ENCODE data around the gene MAS1. TPM values are rescaled to one million over a fixed set of nuclear protein-coding genes. Genes with fewer than 3 reads are reported as not detected.
"Not testable (repeated sequence)": the region's sequence is repeated elsewhere in the genome, so short reads cannot be mapped to it uniquely, and the experiment has no call there.

Gene MAS1
- polyA plus RNA-seq (ENCODE audit: insufficient read length in 4 of 4), result under 1 TPM in 3 of 4 donors, not detected in 1; 0.03 TPM

DNA sequence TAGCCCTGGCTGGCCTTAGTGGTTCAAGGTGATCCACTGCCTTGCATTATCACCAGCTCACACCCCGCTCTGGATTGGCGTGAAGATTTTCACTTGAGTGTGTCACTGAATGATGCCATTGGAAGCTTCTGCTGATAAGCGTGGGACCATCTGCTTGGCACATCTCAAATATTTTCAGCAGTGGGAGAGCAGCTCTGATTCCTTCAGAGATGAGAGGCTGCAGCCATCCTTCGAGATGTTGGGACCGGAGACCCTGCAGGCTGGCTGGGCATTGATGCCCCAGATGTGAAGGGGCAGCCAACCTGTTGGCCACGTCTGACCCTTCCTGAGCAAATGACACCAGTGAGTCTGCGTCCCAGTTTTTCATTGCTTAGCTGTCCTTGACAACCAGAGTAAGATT is at the start of gene MAS1:
TSS of gene MAS1 (plus strand) at position 197 of the 400 bp plus-strand sequence. CDS start 15,968 bp downstream, outside the sequence.
- DNase-seq (ENCODE audit: low read depth in 4 of 4, low spot score in 3 of 4), result no peak

DNA sequence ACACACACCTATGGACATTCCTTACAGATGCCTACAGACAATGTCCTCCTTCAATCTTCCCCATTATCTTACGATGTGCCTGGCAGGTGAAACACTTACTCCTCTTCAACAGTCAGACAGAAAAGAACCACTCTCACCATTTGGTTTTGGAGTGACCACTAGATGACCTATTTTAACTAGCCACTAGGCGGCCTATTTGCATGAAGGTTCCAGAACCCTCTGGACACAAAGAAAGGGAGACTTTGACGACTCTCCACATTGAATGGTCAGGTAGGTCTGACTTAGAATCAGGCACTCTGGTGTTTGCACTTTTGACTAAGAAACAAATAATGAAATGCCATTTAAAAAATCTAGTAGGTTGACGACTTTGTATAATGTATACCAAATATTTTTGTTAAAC is 48.8 kb upstream of the MAS1 start:
- no peak for DNase-seq (ENCODE audit: low read depth in 4 of 4, low spot score in 3 of 4)

DNA sequence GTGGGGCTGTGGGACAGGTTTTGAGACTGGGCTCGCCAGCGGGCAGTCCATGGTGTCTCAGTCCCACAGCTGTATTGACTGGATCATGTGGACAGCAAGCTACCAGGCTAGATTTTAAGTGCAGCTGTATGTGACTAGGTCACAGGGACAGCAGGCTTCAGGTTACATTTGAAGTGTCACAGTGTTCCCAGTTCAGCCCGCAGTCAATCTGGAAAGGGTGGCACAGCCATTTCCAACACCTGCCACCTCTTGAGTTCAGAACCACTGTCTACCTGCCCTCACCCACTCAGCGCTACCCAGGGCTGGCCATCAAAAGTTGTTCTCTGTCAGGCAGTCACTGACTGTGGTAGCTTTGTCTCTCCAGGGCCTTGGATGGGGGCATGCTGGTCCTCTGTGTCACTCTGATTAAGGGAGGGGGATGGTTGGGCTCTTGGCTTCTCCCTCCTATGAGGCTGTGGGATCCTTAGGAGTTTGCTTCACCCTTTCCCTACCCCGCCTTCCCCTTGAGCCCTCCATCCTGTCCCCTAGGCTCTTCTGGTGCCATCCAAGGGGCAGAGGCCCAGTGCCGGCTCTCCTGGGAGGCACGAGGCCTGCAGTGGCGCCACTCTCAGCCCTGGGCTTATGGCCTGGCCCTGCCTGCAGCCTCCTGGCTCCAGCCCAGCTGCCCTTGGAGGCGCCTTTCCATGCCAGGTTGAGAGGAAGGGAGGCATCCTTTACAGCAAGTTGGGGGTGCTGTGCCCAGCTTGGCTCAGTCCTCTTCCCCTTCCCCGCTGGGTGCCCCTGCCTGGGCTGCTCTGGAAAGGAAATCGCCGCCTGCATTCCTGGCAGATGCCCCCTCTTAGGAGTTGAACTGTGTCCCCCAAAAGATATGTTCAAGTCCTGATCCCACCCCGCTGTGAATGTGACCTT is 45.8 kb upstream of the MAS1 start:
- DNase-seq (ENCODE audit: low read depth in 4 of 4, low spot score in 3 of 4), result no peak

DNA sequence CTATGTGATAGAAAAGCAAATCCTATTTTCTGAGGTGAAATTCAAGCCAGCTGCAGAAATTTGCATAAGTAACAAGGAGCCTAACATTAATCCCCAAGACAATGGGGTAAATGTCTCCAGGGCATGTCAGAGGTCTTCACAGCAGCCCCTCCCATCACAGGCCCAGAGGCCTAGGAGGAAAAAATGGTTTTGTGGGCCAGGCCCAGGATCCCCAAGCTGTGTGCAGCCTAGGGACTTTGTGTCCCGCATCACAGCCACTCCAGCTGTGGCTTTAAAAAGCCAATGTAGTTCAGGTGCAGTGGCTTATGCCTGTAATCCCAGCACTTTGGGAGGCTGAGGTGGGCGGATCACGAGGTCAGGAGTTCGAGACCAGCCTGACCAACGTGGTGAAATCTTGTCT is 42.2 kb upstream of the MAS1 start:
- not testable (repeated sequence) for DNase-seq (ENCODE audit: low read depth in 4 of 4, low spot score in 3 of 4)

DNA sequence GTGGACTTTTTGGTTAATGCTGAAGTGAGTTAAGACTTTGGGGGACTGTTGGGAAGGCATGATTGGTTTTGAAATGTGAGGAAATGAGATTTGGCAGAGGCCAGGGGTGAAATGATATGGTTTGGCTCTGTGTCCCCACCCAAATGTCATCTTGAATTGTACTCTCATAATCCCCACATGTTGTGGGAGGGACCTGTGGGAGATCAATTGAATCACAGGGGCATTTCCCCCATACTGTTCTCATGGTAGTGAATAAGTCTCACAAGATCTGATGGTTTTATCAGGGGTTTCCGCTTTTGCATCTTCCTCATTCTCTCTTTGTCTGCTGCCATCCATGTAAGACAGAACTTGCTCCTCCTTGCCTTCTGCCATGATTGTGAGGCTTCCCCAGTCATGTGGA is 40.9 kb upstream of the MAS1 start:
- not testable (repeated sequence) for DNase-seq (ENCODE audit: low read depth in 4 of 4, low spot score in 3 of 4)

DNA sequence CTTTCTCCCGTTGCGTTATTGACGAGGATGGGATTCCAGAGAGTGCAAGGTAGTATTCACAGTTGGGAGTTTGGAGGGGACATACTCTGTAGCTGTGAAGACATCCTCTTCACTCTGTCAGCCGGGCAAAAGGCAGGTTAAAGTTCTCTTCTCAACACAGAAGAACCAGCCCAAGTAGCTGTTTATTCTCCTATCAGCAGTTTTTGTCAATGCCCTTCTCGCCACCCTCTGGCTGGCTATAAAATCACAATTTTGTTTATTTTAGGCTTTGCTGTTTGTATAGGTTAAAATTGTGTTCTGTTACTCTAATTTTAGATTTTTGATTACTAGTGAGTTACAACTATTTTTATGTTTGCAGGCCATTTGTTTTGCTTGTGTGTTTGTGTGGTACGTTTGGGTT is 37.9 kb upstream of the MAS1 start:
- no peak for DNase-seq (ENCODE audit: low read depth in 4 of 4, low spot score in 3 of 4)

DNA sequence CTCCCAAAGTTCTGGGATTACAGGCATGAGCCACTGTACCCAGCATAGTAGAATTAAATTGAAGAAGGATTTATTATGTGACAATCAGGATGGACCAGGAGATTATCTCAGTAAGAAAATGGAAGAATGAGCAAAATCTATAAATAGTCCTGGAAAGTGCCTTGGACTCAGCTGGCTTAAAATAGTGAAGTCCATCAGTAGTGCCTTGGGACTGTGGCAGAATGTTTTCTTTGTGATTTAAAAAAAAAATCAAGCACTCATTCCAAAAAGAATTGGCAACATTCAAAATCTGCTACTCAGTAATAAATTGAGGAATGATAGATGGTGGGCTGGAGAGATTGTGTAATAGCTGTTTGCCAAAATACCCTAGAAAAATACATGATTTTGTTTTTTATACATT is 37.0 kb upstream of the MAS1 start:
- DNase-seq (ENCODE audit: low read depth in 4 of 4, low spot score in 3 of 4), result no peak

DNA sequence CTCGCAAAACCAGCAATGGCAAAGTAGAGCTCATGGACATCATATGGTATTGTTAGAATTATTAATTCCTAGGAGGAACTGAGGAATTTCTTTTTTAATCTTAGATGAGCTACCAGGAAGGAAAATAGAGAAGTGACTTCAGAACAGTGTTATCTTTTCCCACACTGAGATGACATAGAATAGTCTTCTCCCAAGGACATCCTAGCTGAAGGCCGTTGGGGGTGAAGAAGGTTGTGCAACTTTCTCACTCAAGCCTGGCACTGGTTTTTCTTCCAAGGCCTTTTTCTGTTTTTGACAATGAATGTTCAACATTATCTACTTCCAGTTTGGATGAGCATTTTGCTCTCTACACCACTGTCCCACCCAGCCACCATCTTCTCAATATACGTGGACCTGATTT is 35.8 kb upstream of the MAS1 start:
- no peak for DNase-seq (ENCODE audit: low read depth in 4 of 4, low spot score in 3 of 4)

DNA sequence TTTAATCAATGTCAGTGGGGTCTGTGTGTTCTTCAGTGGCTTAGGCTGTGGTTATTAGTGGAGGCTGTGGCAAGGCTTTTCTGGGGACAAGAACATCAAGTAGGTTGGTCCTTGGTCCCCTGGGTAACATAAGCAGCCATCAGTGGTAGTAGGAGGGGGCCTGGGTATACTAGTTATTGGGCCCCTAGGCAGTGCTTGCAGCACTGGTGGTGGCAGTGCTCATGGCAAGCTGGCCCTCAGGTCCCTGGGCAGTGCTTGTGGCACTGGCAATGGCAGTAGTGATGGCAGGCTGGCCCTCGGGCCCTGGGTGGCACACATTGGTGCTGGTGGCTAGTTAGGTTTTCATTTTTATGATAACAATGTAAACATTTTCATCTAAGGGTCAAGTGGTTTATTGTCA is 32.5 kb upstream of the MAS1 start:
- no peak for DNase-seq (ENCODE audit: low read depth in 4 of 4, low spot score in 3 of 4)

DNA sequence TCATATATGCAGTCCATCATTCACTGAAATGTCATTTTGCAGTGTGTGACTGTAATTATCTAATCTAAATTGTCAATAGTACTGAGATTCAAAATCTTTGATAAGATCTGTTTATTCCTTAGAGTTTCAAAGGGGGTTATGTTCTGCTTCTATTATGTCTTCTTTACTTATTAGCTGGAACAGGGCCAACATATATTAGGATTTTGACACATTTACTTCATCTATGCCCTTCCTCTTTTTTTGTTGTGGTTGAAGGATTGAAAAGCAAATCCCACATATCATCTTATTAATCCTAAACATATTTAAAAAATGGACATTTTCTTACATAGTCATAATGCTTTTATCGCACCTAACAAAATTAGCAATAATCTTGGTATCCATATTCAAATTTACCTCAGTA is 30.3 kb upstream of the MAS1 start:
- no peak for DNase-seq (ENCODE audit: low read depth in 4 of 4, low spot score in 3 of 4)

DNA sequence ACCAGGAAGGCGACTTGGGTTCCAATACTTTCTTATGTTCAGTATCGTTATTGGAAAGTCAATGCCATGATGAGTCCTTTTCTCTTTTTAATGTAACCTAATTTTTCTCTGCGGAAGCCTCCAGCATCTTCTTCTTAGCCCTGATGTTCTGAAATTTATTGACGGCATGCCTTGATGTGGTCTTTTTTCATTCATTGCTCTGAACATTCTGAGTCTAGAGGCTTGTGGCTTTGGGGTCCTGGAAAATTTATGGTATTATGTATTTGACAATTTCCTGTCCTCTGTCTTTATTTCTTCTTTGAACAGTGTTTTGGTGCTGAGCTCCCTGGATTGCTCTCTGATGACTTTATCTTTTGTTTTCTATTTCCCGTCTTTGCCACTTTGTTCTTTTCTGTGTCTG is 28.7 kb upstream of the MAS1 start:
- no peak for DNase-seq (ENCODE audit: low read depth in 4 of 4, low spot score in 3 of 4)

DNA sequence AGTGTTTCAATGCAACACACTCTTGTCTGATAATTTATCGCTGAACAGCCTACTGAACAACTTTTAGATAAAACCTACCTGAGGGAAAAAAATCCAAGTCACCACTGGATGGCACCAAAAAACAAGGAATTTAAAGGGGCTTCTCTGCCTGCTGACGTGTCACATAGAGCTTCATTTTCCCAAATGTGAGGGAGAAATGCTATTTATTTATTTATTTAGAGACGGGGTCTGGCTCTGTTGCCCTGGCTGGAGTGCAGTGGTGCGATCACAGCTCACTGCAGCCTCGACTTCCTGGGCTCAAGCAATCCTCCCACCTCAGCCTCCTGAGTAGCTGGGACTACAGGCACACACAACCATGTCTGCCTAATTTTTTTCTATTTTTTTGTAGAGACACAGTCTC is 27.4 kb upstream of the MAS1 start:
- DNase-seq (ENCODE audit: low read depth in 4 of 4, low spot score in 3 of 4), result peak; percentile 47 to 64 (median 54)

DNA sequence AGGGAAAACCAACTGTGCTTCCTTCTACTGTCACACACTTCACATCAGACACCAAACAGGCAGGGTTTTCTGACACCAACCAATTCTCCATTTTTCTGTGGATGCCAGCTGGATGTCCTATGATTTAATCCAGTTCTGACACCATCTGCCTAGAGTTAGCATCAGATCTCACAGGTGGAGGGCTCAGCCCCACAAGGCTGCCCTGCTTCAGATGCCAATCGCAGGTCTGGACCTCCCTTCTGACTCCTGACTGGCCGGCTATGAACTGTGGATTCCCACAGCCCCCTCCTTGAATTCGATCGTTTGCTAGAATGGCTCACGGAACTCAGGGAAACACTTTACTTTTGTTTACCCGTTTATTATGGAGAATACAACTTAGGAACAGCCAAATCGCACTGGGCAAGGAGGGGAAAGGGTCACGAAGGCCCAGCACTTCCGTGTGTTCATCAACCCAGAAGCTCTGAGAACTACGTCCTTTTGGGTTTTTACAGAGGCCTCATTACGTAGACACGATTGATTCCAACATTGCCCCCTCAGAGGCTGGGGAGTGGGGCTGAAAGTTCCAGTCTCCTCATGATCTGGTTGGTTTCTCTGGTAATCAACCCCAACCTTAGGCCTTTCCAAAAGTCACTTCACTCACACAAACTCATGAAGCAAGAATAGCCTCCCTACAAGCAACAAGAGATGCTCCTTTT is 25.4 kb upstream of the MAS1 start:
- DNase-seq (ENCODE audit: low read depth in 4 of 4, low spot score in 3 of 4), result no peak

DNA sequence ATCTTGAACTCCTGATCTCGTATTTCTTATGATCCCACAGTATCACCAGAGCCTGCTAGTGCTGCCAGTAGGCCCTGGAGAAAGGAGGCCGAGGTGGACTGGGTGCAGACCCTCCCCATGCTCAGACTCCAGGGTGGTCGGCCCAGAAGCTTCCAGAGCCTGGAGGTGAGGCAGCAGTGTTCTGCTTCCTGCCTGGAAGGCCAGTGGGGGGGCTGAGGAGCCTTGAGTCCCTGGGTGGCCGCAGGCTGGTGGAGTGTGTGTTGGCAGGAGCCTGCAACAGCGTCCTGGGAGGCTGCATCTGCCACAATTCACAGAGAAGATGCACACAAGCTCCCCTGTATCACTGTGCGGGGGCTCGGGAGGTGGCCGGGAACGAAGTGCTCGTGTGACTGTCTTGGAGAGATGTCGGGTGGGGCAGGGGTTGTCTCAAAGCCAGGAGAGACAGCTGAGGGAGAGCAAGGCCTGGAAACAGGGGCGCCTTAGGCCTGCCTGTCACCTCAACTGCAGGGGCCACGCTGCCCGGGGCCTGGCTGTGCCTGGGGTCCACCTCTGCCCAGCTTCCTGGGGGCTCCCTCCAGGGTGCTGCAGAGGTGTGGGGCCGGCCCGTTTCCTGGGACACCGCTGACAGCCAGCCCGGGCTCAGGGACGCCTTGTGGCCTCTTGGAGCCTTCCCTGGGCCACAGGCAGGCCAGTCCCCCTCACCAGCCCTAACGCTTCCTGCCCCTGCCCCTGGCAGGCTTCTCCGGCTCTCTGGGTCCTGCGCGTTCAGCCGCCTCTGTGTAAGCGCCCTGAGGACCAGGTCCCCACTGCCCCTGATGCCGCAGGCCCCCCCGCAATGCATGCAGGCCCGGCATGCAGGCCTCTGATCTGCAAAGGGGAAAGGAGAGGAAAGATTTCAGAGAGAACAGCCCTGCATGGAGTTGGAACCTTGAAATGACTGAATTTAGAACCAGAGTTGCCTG is 24.2 kb upstream of the MAS1 start:
- DNase-seq (ENCODE audit: low read depth in 4 of 4, low spot score in 3 of 4), result no peak

DNA sequence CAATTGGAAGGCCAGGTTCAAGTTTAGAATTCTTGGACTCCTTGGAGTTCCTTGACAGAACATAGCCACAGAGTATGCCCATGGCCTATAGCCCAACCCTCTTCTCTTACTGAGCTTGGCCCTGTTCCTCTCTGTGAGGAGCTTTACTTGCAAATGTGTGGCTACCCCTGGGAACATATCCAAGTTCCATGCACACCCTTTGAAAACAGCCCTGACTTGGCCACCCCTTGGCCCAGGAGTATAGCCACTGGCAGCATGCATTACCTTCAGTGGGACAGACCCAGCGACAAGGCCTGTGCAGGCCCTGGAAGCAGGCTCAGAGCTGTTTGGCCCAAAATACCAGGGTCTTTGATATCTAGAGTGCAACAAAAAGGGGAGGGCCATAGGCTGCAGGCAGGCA is 19.5 kb upstream of the MAS1 start:
- no peak for DNase-seq (ENCODE audit: low read depth in 4 of 4, low spot score in 3 of 4)

DNA sequence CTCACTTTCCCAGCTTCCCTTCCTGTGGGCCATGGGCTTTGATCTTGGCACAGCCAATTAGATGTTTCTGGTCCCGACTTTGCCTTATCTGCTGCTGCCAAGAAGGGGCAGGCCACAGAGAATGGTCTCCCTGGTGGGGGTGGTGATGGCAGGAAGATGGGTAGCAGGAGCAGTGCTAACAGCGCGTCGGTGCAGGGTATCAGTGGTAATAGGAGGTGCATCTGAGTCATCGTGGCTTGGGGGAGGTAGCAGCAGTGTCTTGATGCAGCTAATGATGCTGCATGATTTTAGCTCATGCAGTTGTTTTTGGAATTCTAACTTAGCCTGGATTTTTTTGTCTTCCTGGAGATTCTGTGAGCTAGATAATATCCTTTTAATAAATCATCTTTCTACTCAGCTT is 18.9 kb upstream of the MAS1 start:
- no peak for DNase-seq (ENCODE audit: low read depth in 4 of 4, low spot score in 3 of 4)

DNA sequence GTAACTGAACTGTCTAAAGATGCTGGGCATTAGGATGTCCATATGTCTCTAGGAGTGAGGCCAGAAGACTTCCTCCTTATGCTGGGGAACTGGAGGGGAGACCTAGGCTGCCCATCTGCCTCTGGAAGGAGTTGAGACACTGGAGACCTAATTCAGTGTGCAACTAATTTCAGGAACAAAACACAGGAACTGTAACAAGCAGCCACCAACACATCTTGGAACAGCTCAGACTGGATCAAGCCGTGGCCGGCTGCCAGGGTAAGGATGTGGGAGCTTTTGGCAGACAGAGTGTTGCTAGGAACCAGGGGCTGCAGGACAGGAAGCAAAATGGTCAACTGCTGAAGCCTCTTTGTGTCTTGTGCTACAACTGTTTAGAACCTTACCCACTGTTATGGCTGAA is 16.4 kb upstream of the MAS1 start:
- DNase-seq (ENCODE audit: low read depth in 4 of 4, low spot score in 3 of 4), result peak in 1 of 4 donors; percentile 3

DNA sequence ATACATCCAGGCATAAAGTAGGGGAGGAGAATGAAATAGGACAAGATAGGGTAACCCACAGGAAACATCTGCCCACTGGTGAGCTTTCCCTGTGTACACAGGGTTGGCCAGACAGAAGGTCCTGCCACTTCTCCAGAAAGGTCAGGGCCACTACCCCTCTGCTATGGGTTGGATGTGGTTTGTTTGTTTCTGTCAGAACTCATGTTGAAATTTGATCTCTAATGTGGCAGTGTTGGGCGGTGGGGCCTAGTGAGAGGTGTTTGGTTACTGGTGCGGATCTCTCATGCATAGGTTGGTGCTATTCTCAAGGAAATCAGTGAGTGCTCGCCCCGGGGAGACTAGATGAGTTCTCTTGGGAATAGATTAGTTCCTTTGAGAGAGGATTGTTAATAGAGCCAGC is 15.6 kb upstream of the MAS1 start:
- peak in 1 of 4 donors; percentile 2 for DNase-seq (ENCODE audit: low read depth in 4 of 4, low spot score in 3 of 4)

DNA sequence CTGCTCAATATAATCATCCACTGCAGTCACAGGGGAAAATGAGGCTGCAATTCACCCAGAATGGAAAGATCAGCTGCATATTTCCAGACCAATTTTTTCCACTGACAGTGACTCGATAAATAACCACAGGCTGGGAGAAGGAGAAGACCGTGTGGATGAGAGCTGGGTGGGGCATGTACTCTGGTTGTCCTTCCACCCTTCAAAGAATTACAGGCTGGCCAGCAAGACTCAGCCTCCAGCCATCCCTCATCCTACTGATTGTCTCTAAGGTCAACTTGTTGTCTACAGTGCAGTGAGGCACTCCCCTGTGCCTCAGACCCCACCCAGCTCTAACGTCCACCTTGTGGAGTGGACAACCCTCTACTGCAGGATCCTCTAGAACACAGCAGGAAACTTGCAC is 14.5 kb upstream of the MAS1 start:
- DNase-seq (ENCODE audit: low read depth in 4 of 4, low spot score in 3 of 4), result no peak

DNA sequence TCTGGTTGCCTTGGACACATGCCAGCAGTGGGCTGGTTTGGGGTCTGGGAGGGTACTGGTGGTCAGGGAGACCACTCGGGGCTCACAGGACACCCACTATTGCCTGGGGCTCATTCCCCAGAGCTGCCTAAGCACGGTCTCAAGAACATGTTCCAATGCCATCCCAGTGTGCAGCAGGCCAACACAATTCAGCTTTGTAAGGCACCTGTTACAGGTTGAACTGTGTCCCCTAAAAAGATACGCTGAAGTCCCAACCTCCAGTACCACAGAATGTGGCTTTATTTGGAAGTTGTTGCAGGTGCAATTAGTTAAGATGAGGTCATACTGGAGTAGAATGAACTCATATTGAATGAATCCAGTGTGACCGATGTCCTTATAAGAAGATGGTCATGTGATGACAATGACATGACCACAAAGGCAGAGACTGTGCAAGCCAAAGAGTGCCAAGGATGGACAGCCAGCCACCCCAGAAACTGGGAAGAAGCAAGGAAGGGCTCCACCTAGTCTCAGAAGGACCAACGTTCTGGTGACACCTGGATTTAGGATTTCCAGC is 13.5 kb upstream of the MAS1 start:
- no peak for DNase-seq (ENCODE audit: low read depth in 4 of 4, low spot score in 3 of 4)

Data from right renal pelvis (tissue), 4 donors.